ENCODE measurements around the gene ABCC12.
"Not testable (repeated sequence)": the region's sequence is repeated elsewhere in the genome, so short reads cannot be mapped to it uniquely, and the experiment has no call there.

ABCC12 gene

GRCh38 chr16:48155926-48156789, at the start of gene ABCC12:
Gene ABCC12, minus strand, starts transcription at chr16:48155993. Its CDS starts 9,569 bp downstream, at chr16:48146424.
- no peak for DNase-seq

- DNase-seq = no peak
Observed at GRCh38 chr16:48204825-48205151, 49.0 kb upstream of the ABCC12 start.

GRCh38 chr16:48203974-48204824, 48.4 kb upstream of the ABCC12 start:
- DNase-seq = no peak

GRCh38 chr16:48201515-48202201, 45.9 kb upstream of the ABCC12 start:
- no peak for DNase-seq

- no peak for DNase-seq
Observed at GRCh38 chr16:48197294-48197693, 41.5 kb upstream of the ABCC12 start.

GRCh38 chr16:48194828-48195556, 39.2 kb upstream of the ABCC12 start:
- no peak for DNase-seq

- no peak for DNase-seq
Observed at GRCh38 chr16:48193846-48194245, 38.1 kb upstream of the ABCC12 start.

- no peak for DNase-seq
Observed at GRCh38 chr16:48188449-48189102, 32.8 kb upstream of the ABCC12 start.

- no peak for DNase-seq
Observed at GRCh38 chr16:48187779-48188178, 32.0 kb upstream of the ABCC12 start.

GRCh38 chr16:48184681-48185080, 28.9 kb upstream of the ABCC12 start:
- no peak for DNase-seq

- no peak for DNase-seq
Observed at GRCh38 chr16:48182979-48183537, 27.3 kb upstream of the ABCC12 start.

GRCh38 chr16:48181746-48182520, 26.1 kb upstream of the ABCC12 start:
- DNase-seq = not testable (repeated sequence)

GRCh38 chr16:48180868-48181480, 25.2 kb upstream of the ABCC12 start:
- no peak for DNase-seq

GRCh38 chr16:48176635-48177408, 21.0 kb upstream of the ABCC12 start:
- no peak for DNase-seq

GRCh38 chr16:48173889-48174288, 18.1 kb upstream of the ABCC12 start:
- DNase-seq = no peak

GRCh38 chr16:48172682-48173081, 16.9 kb upstream of the ABCC12 start:
- no peak for DNase-seq

- no peak for DNase-seq
Observed at GRCh38 chr16:48169896-48170295, 14.1 kb upstream of the ABCC12 start.

- no peak for DNase-seq
Observed at GRCh38 chr16:48168075-48168474, 12.3 kb upstream of the ABCC12 start.

- DNase-seq = not testable (repeated sequence)
Observed at GRCh38 chr16:48166617-48167016, 10.8 kb upstream of the ABCC12 start.

All from NCI-H1048 (cell line).